ENCODE results near the gene FAM20C.

Gene FAM20C

DNA sequence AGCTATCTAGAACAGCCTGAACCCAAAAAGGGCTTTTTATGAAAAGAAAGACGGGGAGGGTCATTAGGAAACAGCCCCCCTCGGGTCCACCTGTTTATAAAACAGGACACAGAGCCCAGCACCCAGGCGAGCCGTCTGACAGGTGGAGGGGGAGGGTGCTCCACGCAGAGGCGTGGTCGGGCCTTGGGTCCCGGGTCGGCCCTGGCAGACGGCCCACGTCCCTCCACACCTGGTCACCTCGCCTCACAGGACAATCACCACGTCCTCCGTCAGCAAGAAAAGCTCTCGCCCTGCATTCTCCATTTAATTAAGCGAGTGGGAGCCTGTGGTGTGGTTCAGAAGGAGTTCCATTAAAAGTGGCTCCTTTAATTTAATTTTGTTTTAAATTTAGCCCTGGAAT, 55.3 kb downstream of the FAM20C start:
- DNase-seq, result no peak

DNA sequence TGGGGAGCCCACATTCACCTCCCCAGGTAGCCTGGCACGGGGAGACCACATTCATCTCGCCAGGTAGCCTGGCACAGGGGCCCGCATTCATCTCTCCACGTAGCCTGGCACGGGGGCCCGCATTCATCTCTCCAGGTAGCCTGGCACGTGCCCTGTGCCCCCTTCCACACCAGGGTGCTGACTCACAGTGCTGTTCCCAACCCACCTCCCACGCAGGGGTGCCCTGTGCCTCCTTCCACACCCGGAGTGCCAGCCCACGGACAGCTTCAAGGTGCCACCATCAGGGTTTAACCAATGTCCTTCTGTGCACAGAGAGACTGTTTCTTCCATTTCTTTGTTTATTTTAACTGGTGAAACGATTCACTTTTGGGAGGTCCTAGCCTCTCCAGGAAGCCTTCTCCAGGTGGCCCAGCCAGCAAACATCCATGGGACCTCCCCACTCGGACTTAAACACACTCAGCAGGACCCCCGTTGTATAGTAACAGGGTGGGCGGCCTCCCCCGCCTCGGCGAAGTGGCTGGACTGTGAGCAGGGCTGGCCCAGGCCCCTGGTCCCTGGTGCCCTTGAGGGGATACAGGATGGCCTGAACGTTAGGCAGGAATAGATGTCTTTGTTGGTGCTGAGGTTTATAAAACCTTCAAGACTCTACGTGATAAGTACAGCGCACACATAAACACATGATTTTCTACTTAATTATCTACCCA, 56.5 kb downstream of the FAM20C start:
- DNase-seq, result no peak

DNA sequence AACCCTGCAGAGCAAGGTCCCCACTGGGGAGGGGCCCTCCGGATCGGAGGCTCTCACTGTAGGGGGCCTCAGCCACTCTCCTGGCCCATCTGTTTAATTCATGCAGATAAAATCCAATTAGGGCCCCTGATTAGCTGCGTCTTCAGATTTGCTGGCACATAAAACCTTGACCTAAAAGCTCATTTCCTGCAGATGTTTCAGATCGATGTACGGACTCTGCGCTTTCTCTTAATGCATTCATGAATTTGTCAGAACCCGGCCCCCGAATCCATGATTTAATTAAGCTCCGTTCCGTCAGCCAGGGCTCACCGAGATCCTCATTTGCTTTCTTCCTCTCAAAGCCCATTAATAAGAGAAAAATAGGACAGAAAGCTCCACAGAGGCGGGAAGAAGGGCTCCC, 57.6 kb downstream of the FAM20C start:
- no peak for DNase-seq

DNA sequence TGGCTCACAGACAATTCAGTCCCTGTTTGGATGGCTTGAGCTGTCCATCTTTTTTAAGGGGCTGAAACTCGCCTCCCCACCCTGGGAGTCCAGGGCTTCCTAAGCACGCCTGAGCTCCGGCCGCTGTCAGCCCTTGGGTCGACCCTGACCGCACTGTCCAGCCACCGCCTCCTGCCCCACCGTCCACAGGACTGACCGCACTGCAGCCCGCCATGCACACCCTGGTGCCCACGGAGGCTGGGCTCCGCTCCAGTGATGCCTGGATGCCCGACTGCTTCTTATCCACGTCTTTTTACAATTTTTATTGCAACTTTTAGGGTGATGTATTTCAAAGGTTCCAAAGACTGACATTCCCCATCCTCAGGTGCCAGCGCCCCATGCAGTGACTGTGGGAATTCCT, 58.2 kb downstream of the FAM20C start:
- DNase-seq, result no peak

DNA sequence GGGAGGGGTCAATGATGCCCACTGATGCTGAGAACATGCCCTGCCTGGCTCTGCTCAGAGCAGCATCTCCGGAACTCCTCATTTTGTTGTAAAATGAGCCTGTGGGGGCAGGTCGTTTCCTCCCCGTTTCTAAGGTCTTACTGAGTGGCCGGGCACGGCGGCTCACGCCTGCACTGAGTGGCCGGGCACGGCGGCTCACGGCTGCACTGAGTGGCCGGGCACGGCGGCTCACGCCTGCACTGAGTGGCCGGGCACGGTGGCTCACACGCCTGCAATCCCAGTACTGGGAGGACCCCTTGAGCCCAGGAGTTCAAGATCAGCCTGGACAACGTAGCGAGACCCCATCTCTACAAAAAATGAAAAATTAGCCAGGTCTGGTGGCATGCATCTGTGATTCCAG, 58.6 kb downstream of the FAM20C start:
- no peak for DNase-seq

DNA sequence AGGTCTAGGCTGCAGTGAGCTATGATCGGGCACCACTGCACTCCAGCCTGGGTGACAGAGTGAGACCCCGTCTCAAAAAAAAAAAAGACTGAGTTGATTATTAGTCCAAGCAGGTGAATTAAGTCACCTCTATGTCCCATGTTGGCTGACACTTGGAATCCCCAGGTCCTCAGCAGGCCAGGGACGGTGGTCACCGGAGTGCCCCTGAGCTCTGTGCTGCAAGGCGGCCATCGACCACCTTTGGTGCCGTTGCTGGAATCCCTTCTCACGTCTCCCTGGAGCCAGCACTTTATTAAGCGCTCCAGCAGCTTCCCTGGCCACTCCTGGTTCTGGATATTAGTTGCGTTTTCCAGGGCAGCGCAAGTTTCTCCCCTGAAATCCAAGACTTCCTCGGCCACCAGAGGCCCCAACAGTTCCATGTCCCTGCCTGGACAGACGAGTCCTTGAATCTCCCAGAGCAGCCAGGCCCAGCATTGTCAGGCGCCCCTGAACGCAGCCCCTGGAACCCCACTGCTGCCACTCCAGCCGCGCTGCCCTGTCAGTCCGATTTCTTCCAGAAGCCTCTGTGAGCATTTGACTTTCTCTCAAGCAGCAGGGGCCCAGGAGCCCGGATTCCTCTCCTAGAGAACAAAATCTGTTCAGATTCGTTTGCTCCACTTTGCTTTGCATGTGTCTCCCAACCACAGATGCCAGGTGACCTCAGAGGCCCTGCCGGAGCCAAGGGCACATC, 59.2 kb downstream of the FAM20C start:
- DNase-seq, result no peak

DNA sequence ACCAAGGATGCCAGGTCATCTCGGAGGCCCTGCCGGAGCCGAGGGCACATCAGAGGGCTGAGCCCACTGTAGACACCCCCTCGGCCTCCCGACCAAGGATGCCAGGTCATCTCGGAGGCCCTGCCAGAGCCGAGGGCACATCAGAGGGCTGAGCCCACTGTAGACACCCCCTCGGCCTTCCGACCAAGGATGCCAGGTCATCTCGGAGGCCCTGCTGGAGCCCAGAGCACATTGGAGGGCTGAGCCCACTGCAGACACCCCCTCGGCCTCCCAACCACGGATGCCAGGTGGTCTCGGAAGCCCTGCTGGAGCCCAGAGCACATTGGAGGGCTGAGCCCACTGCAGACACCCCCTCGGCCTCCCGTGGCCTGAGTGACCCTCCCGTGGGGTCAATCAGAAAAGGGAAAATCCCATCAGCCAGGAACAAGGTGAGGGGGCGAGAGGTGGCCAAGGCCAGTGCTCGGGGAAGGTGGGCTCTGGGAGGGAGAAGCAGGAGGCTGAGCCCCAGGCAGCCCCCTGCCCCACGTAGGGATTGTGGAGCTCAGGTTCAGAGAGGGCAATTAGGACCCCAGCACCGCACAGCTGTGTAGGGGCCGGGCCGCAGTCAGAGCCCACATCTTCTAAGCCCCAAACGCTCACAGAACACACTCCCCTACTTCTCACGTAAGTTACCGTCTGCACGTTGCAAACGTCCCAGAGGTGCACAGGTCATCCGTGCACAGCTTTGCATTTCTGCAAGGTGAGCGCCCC, 60.0 kb downstream of the FAM20C start:
- no peak for DNase-seq

DNA sequence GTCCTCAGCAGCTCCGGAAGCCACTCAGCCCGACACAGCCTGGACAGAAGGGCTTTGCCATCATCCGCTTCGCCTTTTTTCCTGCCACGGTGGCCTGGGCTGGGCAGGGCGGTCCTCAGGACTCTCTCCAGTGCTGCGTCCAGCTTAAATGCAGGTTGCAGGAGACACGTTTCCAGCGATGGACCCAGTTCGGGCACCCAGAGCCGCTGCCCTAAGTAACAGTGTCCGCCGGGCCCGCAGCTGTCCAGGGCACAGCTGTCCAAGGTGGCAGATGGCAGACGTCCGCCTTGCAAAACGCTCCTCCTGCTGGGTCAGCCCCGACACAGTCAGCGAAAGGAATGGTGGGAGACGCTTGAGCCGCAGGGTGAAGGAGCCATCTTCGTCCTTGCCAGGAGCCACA, 60.6 kb downstream of the FAM20C start:
- no peak for DNase-seq

DNA sequence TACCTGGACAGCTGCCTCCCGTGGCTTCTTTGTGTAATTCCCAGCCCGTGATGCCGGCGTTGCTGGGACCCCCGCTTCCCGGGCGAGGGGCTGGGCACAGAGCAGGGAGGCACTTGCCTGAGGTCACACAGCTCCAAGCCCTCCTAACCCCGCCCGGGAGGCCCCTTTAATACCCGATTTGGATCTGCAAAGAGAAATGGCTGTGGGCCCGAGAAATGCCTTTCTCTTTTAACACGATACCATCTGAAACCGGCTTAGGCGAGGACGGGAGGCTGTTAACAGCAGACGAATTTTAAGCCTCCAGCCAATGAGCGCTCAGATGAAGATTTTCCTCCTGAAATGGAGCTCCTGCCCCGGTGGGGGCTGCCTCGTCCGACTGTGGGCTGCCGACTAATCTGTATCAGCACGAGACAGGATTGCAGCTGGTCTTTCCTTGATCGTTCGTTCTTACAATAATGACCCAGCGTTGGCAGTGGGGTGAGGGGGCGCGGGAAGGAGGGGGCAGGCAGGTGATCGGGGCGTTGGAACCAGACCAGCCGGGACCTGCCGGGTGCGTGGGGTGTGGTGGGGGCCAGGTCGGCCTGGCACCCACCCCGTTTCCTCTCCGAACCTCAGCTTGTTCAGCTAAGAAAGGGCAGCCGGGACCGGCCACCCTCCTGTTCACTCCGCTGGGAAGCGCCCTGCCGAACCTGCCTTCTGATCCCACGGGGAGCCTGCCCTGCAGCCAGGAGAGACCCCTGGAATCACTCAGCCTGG, 61.4 kb downstream of the FAM20C start:
- DNase-seq, result no peak

DNA sequence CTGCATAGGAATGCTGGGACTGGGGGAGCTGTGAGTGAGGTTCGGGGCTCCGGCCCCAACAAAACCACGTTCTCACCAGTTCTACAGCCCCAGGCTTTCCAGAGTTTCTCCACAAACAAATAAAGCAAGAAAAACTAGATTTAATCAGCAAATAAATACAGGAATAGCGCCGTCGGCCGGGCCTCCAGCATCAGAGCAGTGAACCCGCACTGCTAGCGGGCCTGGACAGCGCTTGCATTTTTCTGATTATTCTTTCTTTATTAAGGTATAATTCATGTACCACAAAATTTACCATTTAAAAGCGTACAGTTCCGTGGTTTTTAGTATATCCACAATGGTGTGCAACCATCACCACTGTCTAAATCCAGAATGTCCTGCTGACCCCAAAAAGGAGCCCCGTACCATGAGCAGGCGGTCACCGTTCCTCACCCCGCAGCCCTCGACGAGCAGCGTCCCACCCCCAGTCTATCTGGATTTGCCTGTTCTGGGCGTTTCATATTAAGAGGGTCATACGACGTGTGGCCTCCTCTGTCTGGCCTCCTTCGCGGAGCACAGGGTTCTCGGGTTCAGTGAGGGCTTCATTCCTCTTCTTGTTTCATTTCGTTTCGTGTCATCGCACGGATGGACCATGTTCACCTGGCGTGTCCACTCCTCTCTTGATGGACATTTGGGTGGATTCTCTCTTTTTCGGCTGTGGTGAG, 62.1 kb downstream of the FAM20C start:
- DNase-seq, result no peak

DNA sequence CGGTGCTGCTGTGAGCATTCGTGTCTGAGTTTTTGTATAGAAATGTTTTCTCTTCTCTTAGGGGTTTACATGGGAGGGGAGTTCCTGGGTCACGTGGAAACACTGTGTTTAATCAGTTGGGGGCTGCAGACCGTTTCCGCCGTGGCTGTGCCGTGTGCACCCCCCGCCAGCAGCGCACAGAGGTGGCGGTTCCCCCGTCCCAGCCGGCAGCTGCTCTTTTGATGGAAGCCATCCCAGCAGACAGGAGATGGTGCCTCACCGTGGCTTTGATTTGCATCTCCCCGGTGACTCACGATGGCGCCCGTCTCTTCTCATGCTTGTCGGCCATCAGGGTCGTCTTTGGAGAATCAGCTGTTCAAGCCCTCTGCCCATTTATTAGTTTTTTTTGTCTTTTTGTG, 62.7 kb downstream of the FAM20C start:
- no peak for DNase-seq

DNA sequence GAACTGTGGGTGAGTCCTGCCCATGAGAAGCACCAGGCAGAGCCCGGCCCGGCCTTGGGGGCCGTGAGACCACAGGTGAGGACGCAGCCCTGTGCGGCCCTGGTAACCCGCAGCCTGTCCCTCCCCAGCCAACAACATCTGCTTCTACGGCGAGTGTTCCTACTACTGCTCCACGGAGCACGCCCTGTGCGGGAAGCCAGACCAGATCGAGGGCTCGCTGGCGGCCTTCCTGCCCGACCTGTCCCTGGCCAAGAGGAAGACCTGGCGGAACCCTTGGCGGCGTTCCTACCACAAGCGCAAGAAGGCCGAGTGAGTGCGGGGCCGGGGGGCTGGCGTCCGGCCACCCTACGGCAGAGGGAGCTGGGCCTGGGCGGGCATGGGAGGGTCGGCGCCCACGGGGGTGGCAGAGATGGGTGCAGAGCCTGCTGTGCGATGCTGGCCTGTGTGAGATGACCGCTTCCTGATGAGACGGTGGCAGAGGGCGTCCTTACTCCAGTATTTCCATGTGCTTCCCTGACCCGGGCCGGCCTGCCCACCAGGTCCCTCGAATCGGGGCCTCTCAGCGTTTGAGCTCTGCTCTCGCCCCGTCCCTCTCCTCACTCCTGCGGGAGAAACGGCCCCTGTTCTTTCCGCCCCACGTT, 63.5 kb downstream of the FAM20C start:
- no peak for DNase-seq

DNA sequence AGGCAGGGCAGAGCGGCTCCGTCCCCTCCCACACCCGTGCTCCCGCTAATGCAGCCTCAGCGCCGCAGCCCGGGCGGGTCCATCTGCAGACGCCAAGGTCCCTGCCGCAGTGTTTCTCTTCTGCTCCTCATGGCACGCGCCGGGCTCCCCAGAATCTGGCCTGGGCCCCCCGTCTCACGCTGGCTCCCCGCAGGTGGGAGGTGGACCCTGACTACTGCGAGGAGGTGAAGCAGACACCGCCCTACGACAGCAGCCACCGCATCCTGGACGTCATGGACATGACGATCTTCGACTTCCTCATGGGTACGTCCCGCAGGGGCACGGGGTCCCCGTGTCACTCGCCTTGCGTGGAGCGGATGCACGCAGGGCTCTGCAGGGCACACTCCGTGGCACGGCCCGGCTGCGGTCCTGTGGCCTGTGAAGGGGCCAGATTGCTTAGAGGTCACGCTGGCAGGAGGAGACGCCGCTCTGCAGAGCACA, 64.1 kb downstream of the FAM20C start:
- no peak for DNase-seq

DNA sequence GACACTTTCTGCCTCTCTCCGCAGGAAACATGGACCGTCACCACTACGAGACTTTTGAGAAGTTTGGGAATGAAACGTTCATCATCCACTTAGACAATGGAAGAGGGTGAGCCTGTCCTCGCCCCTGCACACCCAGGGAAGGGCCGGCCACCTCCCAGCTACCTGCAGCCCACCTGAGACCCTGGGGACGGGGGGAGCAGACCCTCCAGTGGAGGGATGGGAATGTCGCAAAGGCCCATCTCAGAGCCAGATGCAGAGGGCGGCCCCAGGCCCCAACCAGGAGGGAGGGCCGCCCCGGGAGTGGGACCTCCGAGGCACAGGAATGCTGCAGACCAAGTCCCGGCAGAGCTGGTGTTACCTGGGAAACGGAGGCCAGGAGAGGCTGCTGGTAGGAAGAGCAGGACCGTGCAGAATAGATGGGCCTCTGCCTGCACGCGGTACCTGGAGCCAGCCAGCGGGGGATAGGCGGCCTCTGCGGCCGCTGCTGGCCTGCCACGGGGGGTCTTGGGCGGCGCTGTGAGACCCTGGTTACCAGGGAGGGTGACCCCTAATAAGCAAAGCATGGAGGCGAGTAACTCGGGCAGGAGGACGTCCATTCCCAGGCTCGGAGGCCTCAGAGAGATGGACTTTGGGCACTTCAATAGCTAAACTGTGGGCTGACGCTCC, 64.7 kb downstream of the FAM20C start:
- no peak for DNase-seq

DNA sequence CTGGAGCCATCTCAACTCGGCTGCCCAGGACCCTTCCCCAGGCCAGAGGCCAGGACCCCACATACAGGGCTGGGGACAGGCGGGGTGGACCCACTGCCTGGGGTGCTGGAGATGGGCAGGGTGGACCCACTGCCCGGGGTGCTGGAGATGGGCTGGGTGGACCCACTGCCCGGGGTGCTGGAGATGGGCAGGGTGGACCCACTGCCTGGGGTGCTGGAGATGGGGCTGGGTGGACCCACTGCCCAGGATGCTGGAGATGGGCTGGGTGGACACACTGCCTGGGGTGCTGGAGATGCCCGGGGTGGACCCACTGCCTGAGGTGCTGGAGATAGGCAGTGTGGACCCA, 65.2 kb downstream of the FAM20C start:
- DNase-seq, result no peak

DNA sequence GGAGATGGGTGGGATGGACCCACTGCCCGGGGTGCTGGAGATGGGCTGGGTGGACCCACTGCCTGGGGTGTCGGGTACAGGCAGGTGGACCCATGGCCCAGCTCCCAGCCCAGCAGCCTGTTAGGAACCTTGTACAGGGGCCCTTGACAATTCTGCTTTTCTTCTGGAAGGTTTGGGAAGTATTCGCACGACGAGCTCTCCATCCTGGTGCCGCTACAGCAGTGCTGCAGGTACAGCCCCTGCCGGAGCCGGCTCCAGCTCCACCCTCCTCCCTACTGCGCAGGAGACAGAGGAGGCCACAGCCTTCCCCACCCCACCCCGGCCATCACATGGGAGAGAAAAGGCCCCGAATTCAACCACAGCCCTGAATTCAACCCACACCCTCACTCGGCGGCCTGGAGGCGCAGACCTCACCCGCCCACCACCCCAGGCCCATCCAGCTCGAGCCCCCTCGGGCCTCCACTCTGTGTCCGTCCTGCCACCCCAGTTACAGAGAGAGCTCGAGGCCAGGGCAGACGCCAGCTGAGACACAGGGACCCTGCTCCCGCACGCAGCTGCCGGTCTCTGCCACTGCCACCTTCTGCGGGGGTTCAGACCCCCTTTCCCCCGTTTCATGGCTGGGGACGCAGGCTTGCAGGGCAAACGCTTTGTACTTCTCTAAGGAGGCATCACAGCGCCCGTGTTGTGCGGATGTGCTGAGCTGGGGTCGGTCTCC, 66.3 kb downstream of the FAM20C start:
- DNase-seq, result no peak

DNA sequence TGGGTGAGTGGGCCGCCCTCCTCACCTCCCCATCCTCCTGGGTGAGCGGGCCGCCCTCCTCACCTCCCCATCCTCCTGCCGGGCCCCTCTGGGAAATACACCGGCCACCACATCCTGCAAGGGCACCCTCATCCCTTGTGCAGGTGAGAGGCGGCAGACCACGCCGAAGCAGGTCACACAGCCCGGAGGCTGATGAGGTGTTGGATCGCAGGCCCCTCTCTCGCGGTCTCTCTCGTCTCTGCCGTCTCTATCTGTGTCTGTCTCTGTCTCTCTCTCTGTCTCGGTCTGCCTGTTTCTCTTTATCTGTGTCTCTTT, 66.8 kb downstream of the FAM20C start:
- no peak for DNase-seq

DNA sequence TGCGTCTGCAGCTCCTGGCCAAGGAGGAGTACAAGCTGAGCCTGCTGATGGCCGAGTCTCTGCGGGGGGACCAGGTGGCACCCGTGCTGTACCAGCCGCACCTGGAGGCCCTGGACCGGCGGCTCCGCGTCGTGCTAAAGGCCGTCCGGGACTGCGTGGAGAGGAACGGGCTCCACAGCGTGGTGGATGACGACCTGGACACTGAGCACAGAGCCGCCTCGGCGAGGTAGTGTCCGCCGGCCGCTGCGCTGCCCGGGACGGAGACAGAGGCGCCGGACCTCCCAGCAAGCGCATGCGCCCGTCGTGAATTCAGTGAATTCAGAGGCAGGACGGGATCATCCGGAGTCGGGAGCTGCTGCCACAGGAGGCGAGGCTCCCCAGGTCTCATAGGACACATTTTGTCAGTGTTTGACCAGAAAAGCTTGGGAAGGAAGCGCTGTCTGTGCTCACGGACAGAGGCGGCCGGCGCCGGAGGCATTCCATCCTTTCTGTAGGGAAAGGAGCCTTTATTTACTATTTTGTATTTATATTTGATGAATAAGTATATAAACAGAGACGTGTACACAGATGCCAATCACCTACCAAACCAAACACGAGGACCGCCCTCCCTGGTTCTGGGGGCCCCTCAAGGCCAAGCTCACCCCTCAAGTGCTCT, 67.5 kb downstream of the FAM20C start:
- DNase-seq, result no peak

DNA sequence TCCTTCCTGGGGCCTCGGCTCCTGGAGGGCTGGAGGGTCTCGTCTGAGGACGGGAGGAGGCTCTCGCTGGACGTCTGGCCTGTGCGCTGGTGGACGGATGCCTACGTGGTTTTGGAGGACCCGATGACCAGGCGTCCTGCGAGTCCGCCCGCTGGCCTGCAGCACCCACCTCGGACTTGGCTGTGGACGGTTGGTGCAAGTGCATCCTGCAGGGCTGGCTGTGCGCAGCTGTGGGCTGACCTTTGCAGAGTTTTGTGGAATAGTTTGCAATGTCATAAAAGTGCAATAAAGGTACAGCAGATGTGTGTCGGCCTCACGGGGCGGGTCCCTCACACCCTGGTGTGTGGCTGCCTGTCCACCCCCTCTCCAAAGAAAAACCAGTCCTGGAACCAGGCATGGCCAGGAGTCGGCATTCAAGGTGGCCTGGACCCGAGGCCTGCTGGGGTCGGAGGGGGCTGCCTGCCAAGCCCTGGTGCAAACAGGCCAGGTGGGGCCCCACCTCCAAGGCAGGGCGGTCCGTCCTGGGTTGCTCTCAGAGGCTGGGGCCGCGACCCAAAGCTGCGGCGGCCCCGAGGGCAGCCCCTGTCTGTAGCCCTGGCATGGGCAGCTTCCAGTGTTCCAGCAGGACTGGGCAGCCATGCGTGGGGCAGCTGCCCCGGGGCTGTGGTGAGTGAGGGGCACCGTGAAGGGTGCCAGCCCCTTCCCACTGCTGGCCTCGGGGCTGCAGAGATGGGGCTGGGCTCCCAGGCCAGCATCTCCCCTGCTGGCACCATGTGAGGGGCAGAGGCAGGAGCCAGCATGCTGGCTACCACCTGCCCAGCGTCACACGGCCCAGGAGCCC, 68.3 kb downstream of the FAM20C start:
- DNase-seq, result no peak

Data from stimulated activated naive CD4-positive, alpha-beta T cell (primary cell).